ENCODE data around the gene UNC79. TPM values are rescaled to one million over a fixed set of nuclear protein-coding genes. Genes with fewer than 3 reads are reported as not detected.

UNC79 gene
- total RNA-seq, 1 donor from 2014 or later = 0.13 TPM

DNA sequence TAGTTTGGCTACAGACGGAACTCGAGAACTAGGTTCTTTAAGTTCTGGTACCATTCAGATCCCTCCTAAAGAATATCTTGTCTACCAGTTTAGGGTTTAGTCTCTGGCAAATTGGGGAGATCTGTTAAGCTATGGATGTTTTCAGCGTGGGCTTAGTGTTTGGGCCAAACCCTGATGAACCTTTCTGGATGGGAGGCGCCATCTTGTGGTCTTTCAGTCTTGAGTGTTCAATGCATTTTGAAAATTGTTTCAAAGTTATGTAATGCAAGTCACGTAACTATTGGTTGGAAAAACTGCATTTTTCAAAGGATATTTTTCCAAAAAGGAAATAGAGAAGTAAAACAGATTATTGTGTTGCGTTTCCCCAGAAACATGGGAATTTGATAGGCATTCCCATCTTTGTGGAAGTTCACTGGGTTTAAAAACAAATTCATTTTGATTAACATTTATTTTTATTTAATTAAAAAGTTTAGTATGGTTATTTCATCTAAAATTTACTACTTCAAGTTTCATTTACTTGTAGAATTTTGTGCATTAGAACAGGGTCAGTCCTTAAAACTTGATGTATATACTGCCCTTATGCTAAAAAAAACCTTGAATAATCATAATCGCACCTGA lies 188.5 kb downstream of the UNC79 start:
- POLR2A ChIA-PET = no interaction called here
- H3K9me3 Mint-ChIP-seq = no peaks in the 10 kb centered on the region
- intact Hi-C loops (cut with micrococcal nuclease) = loop anchor here (1.0 to 5.0 kb wide), 5 partner anchors 77 to 667 kb away; partner anchors contain the start of genes GON7 and UBR7
- TF ChIP-seq, protein P1, sequence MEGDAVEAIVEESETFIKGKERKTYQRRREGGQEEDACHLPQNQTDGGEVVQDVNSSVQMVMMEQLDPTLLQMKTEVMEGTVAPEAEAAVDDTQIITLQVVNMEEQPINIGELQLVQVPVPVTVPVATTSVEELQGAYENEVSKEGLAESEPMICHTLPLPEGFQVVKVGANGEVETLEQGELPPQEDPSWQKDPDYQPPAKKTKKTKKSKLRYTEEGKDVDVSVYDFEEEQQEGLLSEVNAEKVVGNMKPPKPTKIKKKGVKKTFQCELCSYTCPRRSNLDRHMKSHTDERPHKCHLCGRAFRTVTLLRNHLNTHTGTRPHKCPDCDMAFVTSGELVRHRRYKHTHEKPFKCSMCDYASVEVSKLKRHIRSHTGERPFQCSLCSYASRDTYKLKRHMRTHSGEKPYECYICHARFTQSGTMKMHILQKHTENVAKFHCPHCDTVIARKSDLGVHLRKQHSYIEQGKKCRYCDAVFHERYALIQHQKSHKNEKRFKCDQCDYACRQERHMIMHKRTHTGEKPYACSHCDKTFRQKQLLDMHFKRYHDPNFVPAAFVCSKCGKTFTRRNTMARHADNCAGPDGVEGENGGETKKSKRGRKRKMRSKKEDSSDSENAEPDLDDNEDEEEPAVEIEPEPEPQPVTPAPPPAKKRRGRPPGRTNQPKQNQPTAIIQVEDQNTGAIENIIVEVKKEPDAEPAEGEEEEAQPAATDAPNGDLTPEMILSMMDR (IDR thresholded peaks at IDR 0.05) = peak; percentile 46
- no peak overlapping the region for H3K27ac Mint-ChIP-seq
- DNase-seq (no peak), ATAC-seq (ENCODE audit: low read depth) (no peak)
- no peaks in the 10 kb centered on the region for H3K36me3 Mint-ChIP-seq (ENCODE audit: low read depth)
- peaks cover 4% of the 10 kb centered on the region for H3K27me3 Mint-ChIP-seq
- H3K4me3 Mint-ChIP-seq = no peak overlapping the region
- H3K4me1 Mint-ChIP-seq = no peaks in the 10 kb centered on the region
- CTCF ChIA-PET = interaction anchor here (0.8 to 1.8 kb wide), 9 partner anchors 10 to 667 kb away, joined by 3 to 8 read pairs (median 4); partner anchors contain the start of genes LYSET and UBR7

DNA sequence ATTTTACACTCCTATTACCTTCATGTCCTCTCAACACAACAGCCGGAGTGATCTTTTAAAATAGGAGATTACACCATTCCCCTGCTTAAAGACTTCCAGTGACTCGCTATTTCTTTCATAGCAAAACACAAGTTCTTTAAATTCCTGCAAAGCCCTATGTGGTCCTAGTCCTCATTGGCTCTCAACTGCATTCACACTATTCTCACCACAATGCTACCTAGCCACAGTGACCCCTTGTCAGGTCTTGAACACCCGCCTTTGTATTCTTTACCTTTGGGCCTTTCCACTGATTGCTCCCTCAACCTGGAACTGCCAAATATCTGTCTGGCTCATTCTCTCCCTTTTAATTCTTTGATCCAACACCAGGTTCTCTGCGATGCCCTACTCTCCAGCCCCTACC lies 197.3 kb downstream of the UNC79 start:
- Mint-ChIP-seq H3K27me3 (peaks cover 19% of the 10 kb centered on the region), H3K4me3 (no peak overlapping the region), H3K4me1 (no peaks in the 10 kb centered on the region), H3K9me3 (no peaks in the 10 kb centered on the region), H3K36me3 (ENCODE audit: low read depth) (no peaks in the 10 kb centered on the region), H3K27ac (no peak overlapping the region)
- ChIA-PET POLR2A (no interaction called here), CTCF (no interaction called here)
- no peak for ATAC-seq (ENCODE audit: low read depth)
- no peak for DNase-seq
- intact Hi-C loops (cut with micrococcal nuclease) = no loop called here
- TF ChIP-seq, protein P1 (IDR thresholded peaks at IDR 0.05) = no peak

DNA sequence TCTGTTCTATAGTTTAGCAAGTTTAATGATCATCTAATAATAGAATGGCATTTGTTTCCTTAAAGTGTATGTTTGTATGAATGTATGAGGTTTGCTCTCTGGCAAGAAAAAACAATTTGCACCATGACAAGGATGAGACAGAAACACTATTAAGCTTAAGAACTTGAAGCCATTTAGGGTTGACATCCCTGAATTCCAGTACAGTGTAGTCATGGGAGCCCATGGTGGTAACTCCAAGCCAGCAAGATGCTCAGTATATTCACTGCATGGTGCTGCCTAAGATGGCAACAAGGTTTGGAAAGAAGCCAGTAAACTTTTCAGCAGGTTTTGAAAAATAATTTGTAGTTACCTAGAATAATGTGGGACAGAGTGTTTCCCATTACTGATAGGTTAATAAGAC lies 198.9 kb downstream of the UNC79 start:
- Mint-ChIP-seq H3K27ac (no peak overlapping the region), H3K36me3 (ENCODE audit: low read depth) (no peaks in the 10 kb centered on the region), H3K27me3 (peaks cover 17% of the 10 kb centered on the region), H3K4me1 (no peaks in the 10 kb centered on the region), H3K9me3 (no peaks in the 10 kb centered on the region), H3K4me3 (no peak overlapping the region)
- no peak for ATAC-seq (ENCODE audit: low read depth)
- intact Hi-C loops (cut with micrococcal nuclease) = no loop called here
- POLR2A ChIA-PET = no interaction called here
- TF ChIP-seq, protein P1 (IDR thresholded peaks at IDR 0.05) = no peak
- CTCF ChIA-PET = interaction anchor here (0.6 kb wide), 1 partner anchor 499 kb away, joined by 4 read pairs; no protein-coding TSS in a partner anchor
- DNase-seq = no peak

DNA sequence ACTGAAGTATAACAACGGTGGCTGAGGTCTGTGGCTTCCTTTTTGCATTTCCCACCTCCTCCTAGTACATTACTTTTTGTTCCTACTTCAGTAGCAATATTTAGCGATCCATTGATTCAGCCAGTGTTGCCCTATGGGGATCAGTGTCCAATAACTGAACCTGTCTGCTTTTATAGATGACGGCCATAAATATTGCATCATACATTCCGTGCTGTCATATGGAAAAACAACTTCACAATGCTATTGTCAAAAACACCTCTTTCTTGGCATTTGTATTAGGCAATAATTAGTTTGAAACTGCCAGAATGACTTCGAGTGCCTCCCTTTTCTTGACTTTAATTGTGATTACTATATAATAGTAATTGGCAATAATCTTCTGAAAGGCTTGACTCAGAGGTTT lies 208.1 kb downstream of the UNC79 start:
- no peaks in the 10 kb centered on the region for H3K4me1 Mint-ChIP-seq
- ChIA-PET POLR2A (no interaction called here), CTCF (no interaction called here)
- intact Hi-C loops (cut with micrococcal nuclease) = no loop called here
- ATAC-seq (ENCODE audit: low read depth) (no peak), DNase-seq (no peak)
- TF ChIP-seq, protein P1 (IDR thresholded peaks at IDR 0.05) = no peak
- H3K9me3 Mint-ChIP-seq = no peaks in the 10 kb centered on the region
- H3K27ac Mint-ChIP-seq = no peak overlapping the region
- no peaks in the 10 kb centered on the region for H3K36me3 Mint-ChIP-seq (ENCODE audit: low read depth)
- H3K4me3 Mint-ChIP-seq = no peak overlapping the region
- H3K27me3 Mint-ChIP-seq = peaks cover 20% of the 10 kb centered on the region

DNA sequence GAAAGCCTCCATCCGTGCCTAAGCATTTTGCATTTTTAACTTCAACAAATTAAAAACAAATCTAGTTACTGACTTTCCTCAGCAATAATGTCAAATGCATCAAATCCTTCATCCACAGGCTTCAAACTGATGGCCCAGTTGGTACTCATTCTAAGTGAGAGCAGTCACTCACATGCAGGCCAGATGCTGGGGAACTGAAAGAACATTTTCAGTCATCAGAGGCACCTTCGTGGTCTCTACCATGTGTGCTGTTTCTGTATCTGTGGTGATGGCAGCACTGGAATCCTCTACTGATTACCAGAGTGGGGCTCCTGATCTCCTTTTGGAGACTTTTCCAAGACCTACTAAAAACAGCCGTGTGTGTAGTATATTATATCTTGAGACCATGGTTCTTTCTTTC lies 212.4 kb downstream of the UNC79 start:
- no peak overlapping the region for H3K27ac Mint-ChIP-seq

More for the DNA sequence above, 212.4 kb downstream of the UNC79 start:
- Mint-ChIP-seq H3K9me3 (peaks cover 4% of the 10 kb centered on the region), H3K4me3 (no peak overlapping the region), H3K4me1 (no peaks in the 10 kb centered on the region), H3K27me3 (peaks cover 20% of the 10 kb centered on the region), H3K36me3 (ENCODE audit: low read depth) (no peaks in the 10 kb centered on the region)
- ChIA-PET CTCF (no interaction called here), POLR2A (no interaction called here)
- intact Hi-C loops (cut with micrococcal nuclease) = no loop called here
- no peak for ATAC-seq (ENCODE audit: low read depth)
- DNase-seq = no peak
- TF ChIP-seq, protein P1 (IDR thresholded peaks at IDR 0.05) = no peak

Data from activated B cell treated with CpG ODN at 0.5 μM for 24 hours (primary cell).